A172 (cell line): ENCODE data around the gene OPCML. TPM values are rescaled to one million over a fixed set of nuclear protein-coding genes. Genes with fewer than 3 reads are reported as not detected.

Source experiments
- DNase-seq: peaks from one replicate; pipeline ENCODE4 v3.0.0-alpha.2; 2015; ENCODE audit warnings: low spot score
- total RNA-seq: library from RNA; depleted of rRNA; stranded (reverse); fragments of >200 nt; shearing (Covaris generic); gene quantifications from 2 replicates; pipeline ENCODE4 v1.2.3, GENCODE V29; 2014

The OPCML gene
- total RNA-seq, 1 experiment from 2014 or later = not detected

- DNase-seq = no peak
Observed at GRCh38 chr11:133503236-133503635, 29.1 kb downstream of the OPCML start.

- DNase-seq = no peak
Observed at GRCh38 chr11:133501643-133502539, 30.4 kb downstream of the OPCML start.

GRCh38 chr11:133500936-133501335 lies 31.4 kb downstream of the OPCML start:
- no peak for DNase-seq

GRCh38 chr11:133500435-133500834 lies 31.9 kb downstream of the OPCML start:
- no peak for DNase-seq

GRCh38 chr11:133498969-133499368 lies 33.3 kb downstream of the OPCML start:
- DNase-seq = no peak

GRCh38 chr11:133497477-133498140 lies 34.7 kb downstream of the OPCML start:
- no peak for DNase-seq

- DNase-seq = no peak
Observed at GRCh38 chr11:133492895-133493294, 39.4 kb downstream of the OPCML start.

GRCh38 chr11:133491680-133492383 lies 40.5 kb downstream of the OPCML start:
- DNase-seq = no peak

- DNase-seq = no peak
Observed at GRCh38 chr11:133480722-133481121, 51.6 kb downstream of the OPCML start.

GRCh38 chr11:133479209-133479608 lies 53.1 kb downstream of the OPCML start:
- DNase-seq = no peak

DNA sequence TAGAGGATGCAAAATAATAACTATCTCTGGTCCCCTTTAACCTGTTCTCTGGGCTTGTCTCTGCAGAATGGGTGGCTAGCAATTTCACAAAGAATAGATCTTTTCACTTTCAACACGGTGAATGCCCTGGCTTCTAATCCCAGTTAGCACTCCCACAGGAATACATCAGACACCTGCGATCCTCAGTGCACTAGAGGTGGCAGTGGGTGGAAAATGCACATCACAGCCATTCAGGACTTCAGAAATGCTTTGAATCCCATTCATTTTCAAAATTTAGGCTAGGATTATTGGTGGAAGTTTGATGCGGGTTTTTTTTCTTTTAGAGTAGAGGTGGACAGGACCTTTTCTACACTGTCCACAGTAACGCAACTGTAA lies 55.1 kb downstream of the OPCML start:
- no peak for DNase-seq

GRCh38 chr11:133476570-133477250 lies 55.6 kb downstream of the OPCML start:
- DNase-seq = no peak

DNA sequence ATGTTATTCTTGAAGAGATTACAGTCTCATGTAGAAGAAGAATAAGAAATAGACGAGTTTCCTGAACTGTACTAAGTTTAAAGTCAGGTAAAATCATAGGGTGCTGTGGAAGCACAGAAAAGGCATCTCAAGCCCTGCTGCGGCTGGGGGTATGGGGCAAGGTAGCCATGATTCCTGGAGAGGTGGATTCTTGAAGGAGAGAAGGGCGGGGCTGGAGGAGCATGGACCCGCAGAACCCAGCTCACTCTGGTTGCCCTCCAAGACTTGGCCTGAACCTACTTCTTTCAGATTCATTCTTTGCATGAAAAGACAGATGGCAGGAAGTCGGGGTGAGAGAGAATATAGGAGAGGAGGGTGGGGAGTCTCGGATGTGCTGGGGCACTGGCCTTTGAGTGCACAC lies 57.8 kb downstream of the OPCML start:
- no peak for DNase-seq

GRCh38 chr11:133467686-133468085 lies 64.6 kb downstream of the OPCML start:
- DNase-seq = no peak

- no peak for DNase-seq
Observed at GRCh38 chr11:133443206-133443747, 89.0 kb downstream of the OPCML start.

- no peak for DNase-seq
Observed at GRCh38 chr11:133441964-133442660, 90.2 kb downstream of the OPCML start.

- DNase-seq = no peak
Observed at GRCh38 chr11:133425992-133426391, 106.3 kb downstream of the OPCML start.

- DNase-seq = no peak
Observed at GRCh38 chr11:133425245-133425644, 107.1 kb downstream of the OPCML start.

DNA sequence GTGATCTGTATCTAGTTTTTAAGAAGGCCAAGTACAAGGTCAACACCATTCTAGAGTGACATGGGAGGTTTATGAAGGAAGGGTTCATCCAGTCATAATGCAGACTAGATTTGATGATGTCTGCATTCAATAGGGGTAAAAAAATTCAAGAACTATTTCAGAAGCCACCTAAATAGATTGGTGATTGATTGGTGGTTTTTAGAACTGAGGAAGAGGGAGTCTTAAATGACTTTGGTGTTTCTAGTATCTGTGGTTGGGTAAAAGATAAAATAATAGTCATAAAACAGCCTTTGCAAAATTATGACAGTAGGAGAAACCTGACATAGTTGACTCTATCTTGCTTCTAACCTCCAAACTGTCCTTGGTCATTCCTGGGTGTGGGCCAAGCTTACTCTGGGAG lies 114.1 kb downstream of the OPCML start:
- DNase-seq = no peak

DNA sequence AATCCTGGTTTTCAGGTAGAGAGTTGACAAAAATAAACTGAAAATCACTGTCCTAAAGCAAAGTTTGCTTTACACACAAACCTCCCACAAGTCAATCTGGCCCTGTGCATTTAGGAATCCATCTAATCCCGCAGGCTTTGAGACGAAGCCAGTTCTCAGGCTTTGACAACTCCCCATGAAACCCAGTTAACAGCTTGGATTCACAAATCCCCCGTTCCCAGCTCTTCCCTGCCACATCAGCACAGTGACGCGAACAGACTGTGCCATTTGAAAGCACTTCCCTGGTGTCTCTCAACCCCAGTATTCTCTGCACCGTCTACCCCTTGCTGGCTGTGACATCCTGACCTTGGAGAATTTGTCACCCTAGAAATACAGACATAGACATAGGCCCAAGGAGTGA lies 117.8 kb downstream of the OPCML start:
- DNase-seq = no peak

DNA sequence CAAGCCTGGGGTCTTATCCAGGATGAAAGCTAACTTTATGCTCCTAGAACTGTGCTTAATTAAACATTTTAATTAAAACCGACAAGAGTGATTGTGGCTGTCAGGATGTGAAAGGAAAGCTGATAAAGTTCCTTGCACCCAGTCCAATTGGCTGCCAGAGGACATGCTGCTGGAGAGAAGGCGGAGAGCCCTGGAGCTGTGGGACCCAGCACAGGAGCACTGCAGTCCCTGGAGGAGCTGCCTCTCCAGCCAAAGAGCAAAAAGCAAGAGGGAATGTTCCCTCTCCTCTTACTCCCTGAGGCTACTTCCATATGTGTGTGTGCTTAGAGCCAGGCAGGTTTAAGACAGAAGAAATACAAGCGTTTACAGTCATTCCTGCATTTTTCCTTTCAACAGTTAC lies 118.6 kb downstream of the OPCML start:
- DNase-seq = no peak
